Right hindlimb (tissue), 1 donor: ENCODE data around the gene CDC27.
"Not testable (repeated sequence)": the region's sequence is repeated elsewhere in the genome, so short reads cannot be mapped to it uniquely, and the experiment has no call there.

Experiments used
- DNase-seq: peaks from one replicate; pipeline ENCODE4 v3.0.0-alpha.2; 2018

Gene CDC27

DNA sequence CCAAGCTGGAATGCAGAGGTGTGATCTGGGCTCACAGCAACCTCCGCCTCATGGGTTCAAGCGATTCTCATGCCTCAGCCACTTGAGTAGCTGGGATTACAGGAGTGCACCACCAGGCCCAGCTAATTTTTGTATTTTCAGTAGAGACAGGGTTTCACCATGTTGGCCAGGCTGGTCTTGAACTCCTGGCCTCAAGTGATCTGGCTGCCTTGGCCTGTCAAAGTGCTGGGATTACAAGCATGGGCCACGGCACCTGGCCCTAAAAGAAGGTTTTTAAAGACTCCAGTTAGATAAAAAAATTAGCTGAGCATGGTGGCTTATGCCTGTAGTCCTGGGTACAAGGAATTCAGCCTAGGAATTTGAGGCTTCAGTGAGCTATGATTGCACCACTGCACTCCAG, 62.3 kb downstream of the CDC27 start:
- DNase-seq: not testable (repeated sequence)

DNA sequence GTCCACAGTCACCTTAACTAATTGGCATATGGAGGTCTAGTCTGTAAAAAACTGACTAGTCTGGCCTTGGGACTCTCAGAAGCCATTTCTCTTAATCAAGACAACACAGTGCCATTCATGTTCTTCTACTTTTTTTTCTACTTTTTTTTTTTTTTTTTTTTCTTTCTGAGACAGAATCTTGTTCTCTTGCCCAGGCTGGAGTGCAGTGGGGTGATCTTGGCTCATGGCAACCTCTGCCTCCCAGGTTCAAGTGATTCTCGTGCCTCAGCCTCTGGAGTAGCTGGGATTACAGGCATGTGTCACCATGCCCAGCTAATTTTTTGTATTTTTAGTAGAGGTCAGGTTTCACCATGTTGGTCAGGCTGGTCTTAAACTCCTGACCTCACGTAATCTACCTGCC, 65.8 kb downstream of the CDC27 start:
- not testable (repeated sequence) for DNase-seq

DNA sequence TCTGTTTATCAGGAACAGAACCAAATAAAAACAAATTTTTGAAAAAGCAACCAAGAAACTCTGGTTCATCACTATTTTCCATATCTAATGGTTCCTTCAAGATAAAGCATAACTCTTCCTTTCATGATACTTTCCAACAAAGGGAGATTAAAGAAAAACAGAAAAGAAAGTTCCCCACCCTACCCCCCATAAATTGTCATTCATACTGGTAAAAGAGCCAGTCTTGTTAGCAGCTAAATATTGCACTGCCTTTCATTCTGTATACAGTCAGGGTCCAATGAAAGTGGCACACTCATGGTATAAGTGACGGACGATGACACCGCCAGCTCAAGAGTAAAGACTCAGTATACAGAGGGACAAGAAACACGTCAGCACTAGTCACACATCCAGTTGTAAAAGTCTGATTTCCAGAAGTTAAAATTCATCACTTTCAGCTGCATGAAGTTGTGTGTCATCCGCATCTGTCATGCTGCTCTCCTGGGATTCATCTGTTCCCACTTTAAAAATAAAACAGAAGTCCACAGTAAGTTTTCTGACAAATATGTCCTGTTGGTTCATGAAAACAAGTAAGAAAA, 68.5 kb downstream of the CDC27 start:
- no peak for DNase-seq

- no peak for DNase-seq
Measured at GRCh38 chr17:47119746-47120520, 69.2 kb downstream of the CDC27 start.

GRCh38 chr17:47117386-47117785, 71.7 kb downstream of the CDC27 start:
- DNase-seq: no peak

DNA sequence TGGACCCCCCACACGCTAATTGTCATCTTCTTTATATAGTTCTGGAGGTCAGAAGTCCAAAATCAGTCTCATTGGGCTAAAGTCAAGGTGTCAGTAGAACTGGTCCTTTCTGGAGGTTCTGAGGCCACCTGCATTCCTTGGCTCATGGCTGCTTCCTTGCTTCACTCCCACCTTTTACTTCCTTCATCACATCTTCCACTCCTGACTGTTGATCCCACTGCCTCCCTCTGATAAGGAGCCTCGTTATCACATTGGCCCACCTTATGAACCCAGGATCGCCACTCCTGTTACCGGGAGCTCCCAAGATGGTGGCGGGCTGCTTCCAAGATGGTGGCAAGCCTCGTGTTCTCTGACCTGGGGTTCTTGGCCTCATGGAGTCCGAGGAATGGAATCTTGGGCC, 83.0 kb downstream of the CDC27 start:
- no peak for DNase-seq

GRCh38 chr17:47105246-47105645, 83.8 kb downstream of the CDC27 start:
- DNase-seq: not testable (repeated sequence)

DNA sequence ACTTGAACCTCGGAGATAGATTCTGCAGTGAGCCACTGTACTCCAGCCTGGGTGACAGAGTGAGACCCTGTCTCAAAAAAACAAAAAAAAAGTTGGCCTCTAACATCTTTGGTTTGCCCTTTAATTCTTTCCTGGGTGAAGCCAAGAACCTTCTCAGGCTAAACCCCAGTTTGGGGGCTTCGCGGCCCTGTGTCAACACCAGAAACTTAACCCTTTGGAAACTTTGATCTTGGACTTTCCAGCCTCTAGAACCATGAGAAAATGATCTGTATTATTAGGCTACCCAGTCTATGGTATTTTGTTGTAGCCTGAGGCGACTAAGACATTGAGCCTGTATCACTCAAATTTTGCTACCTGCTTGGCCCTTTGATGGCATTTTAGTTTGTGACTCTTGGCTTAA, 86.2 kb downstream of the CDC27 start:
- DNase-seq: no peak

DNA sequence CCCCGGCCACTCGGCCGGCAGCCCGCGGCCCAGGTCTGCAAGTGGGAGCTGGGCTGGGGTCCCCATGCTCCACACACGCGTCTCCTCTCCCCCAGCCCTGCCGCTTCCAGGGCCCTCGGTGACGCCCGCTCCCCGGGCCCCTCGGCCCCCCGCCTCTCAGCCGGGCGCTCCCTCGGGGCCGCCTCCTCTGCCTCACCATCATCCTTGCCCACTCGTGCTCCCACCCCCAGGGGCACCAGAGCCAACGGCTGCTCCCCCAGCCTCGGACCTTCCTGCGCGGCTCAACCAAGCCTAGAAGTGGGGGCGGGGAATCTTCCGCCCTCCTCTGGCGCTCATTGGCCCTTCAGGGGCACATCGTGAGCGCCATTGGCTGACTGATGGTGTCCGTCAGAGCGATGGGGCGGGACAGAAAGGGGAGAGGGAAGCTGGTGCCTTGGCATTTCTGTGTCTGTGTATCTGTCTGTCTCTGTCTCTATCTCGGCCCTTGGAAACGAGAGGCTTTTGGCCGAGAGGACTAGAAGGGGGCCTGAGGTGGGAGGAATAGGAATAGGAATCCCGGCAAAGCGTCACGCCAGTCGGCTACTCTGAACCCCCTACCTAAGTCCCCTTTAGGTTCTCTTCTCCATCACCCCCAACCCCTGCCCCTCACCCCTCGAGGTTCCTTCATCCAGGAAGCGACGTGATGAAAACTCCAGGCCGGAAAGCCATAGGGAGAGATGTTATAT, 88.9 kb downstream of the CDC27 start:
- peak; percentile 95 for DNase-seq

- no peak for DNase-seq
Measured at GRCh38 chr17:47099451-47099986, 89.6 kb downstream of the CDC27 start.

GRCh38 chr17:47096343-47096742, 92.8 kb downstream of the CDC27 start:
- no peak for DNase-seq

- DNase-seq: no peak
Measured at GRCh38 chr17:47095268-47095667, 93.8 kb downstream of the CDC27 start.

DNA sequence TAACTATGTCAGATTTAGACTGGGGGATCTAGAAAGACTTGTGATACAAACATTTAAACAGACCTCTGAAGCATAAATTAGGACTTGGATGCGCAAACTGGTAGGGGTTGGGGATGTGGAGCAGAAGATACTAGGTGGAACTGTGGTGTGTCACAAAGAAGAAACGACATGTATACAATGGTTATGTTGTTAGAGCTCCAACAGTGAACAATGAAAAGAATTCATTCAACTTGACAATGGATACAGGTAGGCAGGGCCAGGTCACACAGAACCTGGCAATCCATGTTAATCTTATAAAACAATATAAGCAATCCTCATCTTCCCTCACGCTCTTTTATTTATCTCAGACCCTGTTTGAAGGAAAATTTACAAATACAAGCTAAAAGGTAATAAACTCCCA, 102.0 kb downstream of the CDC27 start:
- no peak for DNase-seq

GRCh38 chr17:47085736-47086135, 103.4 kb downstream of the CDC27 start:
- DNase-seq: no peak

DNA sequence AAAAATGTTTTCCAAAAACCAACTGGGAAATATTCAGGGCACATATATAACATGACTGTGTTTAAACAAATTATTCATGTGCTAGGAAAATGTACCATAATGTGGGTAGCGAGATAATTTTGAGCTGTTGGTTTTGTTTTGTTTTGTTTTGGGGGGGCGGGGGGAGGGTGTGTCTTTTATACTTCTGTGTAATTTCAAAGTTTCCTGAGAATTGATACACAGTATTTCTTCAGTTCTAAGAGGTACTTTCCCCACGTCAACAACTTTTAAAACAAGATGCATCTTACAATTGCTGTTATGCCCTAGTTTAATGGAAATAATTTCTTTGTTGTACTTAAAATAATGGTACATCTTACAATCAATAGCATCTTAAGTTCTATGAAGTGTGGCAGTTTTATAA, 110.3 kb downstream of the CDC27 start:
- DNase-seq: no peak

GRCh38 chr17:47077576-47077975, 111.5 kb downstream of the CDC27 start:
- DNase-seq: no peak

- DNase-seq: no peak
Measured at GRCh38 chr17:47076171-47076570, 112.9 kb downstream of the CDC27 start.

GRCh38 chr17:47074361-47074760, 114.7 kb downstream of the CDC27 start:
- not testable (repeated sequence) for DNase-seq

GRCh38 chr17:47073629-47074028, 115.5 kb downstream of the CDC27 start:
- not testable (repeated sequence) for DNase-seq

DNA sequence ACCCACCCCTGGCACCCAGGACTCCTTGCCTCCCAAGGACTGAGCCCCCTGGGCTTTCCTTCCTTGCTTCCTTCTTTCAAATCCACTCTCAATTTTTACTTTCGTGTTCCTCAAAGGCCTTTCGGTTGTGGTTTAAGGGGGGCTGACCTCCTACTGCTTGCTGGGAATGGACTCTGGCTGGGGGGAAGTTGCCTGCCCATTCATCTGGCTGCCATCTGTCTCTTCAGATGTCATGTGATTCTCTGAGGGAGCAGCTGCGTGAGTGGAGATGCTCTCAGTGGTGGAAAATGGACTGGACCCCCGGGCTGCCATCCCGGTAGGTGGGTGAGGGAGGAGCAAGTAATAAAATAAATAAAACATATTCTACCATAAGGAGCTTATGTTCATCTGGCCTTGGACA, 116.2 kb downstream of the CDC27 start:
- DNase-seq: no peak

DNA sequence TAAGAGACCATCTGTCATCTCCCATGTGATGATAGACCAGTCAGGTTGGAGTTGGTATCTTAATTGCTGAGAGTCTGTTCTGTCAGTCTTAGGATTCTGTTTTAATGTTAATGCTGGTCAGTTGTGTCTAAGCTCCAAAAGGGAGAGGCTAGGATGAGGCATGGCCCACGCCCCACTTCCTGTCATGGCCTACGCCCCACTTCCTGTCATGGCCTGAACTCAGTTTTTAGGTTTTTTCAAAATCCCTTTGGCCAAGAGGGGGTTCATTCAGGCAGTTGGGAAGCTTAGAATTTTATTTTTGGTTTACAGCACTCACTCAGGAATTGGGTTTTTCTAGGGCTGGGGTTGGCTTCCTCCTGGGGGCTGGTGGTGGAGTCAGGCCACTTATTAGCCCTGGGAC, 117.9 kb downstream of the CDC27 start:
- not testable (repeated sequence) for DNase-seq

GRCh38 chr17:47070266-47070665, 118.8 kb downstream of the CDC27 start:
- DNase-seq: not testable (repeated sequence)
